Ramos (cell line): ENCODE data around the gene NCF2.

Experiments
- in situ Hi-C: fragments of 300-500 bp; cut with MboI; formaldehyde crosslinking; loops from one replicate; pipeline ENCODE4 v1.14.3; 2022; ENCODE audit warnings: low sequenced_read_pairs; ENCODE audit not compliant: unreplicated experiment

Gene NCF2

GRCh38 chr1:183586926-183587325 is 3.3 kb downstream of the NCF2 start:
- in situ Hi-C loops: no loop called here

DNA sequence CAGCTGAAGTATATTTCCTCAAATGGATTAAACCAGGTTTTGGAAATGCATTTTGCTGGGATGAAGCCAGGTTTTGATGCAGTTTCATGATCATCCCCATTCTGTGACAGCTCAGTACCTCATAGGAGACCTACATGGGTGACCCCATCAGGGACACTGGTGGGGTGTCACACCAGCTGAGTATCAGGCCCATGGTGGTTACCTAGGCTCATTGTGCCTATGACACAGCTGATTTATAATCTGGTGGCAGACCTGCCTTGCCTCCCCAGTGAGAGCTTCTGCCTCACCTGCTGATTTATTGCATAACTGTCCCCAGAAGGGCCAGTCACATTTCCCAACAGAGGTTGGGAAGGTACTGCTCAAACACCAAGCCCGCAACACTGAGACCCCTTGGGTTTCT is 3.8 kb downstream of the NCF2 start:
- in situ Hi-C loops: no loop called here

DNA sequence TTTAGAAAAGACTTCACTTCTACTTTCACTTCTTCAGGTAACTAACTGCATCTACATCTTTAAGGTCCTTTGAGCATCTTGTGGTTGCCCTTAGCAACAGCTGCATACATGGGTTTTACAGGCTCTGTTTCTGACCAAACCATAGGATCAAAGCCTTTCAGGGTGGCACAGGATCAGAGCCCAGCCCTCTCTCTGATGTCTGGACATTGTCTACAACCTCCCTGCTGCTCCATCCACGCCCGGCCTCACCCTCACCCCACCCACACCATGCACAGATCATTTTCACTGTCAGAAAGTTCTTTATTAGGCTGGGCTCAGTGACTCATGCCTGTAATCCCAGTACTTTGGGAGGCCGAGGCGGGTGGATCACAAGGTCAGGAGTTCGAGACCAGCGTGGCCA is 5.2 kb downstream of the NCF2 start:
- in situ Hi-C loops: no loop called here

DNA sequence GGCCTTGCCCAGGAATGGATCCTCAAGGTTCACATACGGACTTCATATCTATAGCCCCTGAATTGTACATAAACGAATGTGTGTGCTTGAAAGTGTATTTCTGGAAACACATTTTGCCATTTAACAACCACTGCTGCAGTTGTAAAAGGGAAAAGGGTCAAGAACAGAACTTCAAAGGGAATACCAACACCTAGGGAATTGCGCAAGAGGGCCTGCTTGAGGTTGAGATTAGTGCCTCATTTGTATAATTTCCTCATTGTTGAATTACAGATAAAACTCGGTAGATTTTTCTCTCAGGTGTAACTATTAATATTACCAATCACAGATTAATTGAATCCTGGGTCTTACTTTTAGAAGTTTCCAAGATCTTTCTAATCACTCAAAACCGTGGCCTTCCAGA is 6.1 kb downstream of the NCF2 start:
- in situ Hi-C loops: no loop called here

DNA sequence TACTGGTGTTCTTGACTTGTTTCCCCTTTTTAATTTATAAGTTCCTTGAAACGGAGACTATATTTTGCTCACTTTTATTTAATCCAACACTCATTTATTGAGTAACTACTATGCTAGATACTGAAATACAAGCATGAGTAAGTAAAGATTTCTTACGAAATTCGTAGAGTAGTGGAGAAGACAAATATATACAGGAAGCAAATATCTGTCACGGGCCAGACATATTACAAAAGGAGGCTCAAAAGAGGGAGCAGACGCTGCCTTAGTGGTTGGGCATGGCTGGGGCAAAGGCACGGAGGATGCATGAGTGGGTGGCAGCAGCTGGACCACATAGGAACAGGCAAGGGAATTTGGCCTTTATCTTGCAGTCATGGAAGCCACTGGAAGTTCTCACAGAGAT is 6.8 kb downstream of the NCF2 start:
- in situ Hi-C loops: no loop called here

GRCh38 chr1:183582021-183582713 is 8.1 kb downstream of the NCF2 start:
- in situ Hi-C loops: no loop called here

GRCh38 chr1:183580281-183580682 is 10.0 kb downstream of the NCF2 start:
- in situ Hi-C loops: no loop called here

- in situ Hi-C loops: no loop called here
These were observed 11.4 kb downstream of the NCF2 start for GRCh38 chr1:183578856-183579255.

GRCh38 chr1:183577897-183578465 is 12.3 kb downstream of the NCF2 start:
- in situ Hi-C loops: no loop called here

DNA sequence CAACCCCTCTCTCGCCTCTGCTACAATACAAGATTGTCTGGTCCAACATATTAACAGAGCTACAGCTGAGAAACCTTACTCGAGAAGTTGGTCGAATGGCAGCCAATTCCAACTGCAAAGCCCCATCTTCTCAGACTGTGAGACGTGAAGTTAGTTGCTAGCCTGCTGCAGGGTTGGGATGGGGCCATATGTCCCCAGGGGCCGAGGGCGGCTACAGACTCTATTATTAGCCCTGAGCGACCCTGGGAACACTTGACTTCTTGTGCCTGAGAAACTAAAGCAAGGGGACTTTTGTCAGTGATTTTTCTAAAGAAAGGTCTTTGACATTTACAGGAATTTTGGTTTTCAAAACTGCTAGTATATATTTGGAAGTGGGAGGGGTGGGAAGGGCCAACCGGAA is 13.7 kb downstream of the NCF2 start:
- in situ Hi-C loops: no loop called here

GRCh38 chr1:183575606-183576005 is 14.7 kb downstream of the NCF2 start:
- in situ Hi-C loops: no loop called here

GRCh38 chr1:183572721-183573120 is 17.5 kb downstream of the NCF2 start:
- in situ Hi-C loops: no loop called here

DNA sequence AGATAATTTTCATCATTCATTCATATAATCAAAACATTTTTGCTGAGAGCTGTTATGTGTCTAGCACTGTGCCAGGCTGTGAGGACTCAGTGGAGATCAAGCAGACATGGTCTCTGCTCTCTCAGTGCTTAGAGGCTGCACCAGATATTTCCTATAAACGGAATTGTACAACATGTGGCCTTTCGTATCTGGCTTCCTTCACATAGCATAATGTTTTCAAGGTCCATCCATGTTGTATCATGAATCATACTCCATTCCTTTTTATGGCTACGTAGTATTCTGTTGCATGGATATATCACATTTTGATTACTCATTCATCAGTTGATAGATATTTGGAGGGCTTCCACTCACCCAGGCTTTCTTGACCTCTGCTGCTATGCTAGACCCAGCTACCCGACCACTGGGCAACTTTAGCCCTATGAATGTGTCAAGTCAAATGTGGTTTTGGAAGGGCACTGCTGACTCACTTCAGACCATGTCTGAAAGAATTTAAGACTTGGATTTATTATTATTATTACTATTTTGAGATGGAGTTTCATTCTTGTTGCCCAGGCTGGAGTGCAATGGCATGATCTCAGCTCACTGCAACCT is 18.5 kb downstream of the NCF2 start:
- in situ Hi-C loops: no loop called here

GRCh38 chr1:183570451-183570850 is 19.8 kb downstream of the NCF2 start:
- in situ Hi-C loops: no loop called here

DNA sequence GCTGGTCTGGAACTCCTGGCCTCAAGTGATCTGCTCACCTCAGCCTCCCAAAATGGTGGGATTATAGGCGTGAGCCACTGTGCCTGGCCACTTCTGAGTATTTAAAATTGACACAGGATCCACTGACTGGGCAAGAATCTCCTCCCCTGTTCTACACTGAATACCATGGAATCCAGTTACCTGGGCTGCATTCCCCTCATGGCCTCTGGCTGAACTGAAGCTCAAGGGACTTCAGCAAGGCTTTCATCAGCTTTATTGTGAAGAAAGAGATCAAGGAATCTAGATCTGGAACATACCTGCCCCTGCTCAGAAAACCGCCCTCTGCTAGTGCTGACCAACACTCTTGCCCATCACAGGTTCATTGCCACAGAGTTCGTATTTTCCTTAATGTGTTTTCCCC is 20.5 kb downstream of the NCF2 start:
- in situ Hi-C loops: no loop called here

DNA sequence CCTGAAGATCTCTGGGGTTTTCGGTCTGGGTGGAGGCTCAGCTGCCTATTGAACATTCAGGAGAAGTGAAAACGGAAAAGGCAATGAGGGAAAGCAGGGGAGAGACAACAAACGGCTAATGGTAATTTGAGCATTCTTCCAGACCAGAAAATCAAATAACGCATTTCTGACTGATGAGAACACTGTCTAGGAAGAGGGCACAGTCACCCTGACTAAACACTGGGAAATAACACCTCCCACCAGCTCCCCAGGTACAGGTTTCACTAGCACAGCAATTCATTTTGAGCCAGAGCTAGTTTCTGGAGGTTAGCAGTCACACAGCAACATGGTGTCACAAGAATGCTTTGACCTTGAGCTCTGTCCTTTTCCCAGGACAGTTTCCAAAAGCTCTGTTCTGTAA is 21.1 kb downstream of the NCF2 start:
- in situ Hi-C loops: no loop called here

- in situ Hi-C loops: no loop called here
These were observed 21.9 kb downstream of the NCF2 start for GRCh38 chr1:183568176-183569021.

GRCh38 chr1:183567584-183567983 is 22.7 kb downstream of the NCF2 start:
- in situ Hi-C loops: no loop called here

GRCh38 chr1:183566026-183566425 is 24.2 kb downstream of the NCF2 start:
- in situ Hi-C loops: no loop called here

GRCh38 chr1:183565261-183565660 is 25.0 kb downstream of the NCF2 start:
- in situ Hi-C loops: no loop called here

- in situ Hi-C loops: no loop called here
These were observed 27.6 kb downstream of the NCF2 start for GRCh38 chr1:183562701-183563100.
